IMR-90 (cell line): ENCODE data around the gene DGKZ. TPM values are rescaled to one million over a fixed set of nuclear protein-coding genes. Genes with fewer than 3 reads are reported as not detected.

Experiments
- ATAC-seq: fragments of 200-7000 bp; cut with Tn5 transposase; 2 replicates; pipeline ENCODE4 v1.9.1; 2020; ENCODE audit warnings: low read depth, mild to moderate bottlenecking, moderate library complexity
- BruUV-seq: library from RNA; stranded (reverse); fragments of 400-500 nt; replicated peaks from 2 replicates; lab custom pipeline; 2021; lab: Mats Ljungman, UMichigan
- CTCF ChIA-PET: fragments of 300-600 bp; formaldehyde crosslinking; extraction: SDS; loops from one replicate; lab custom pipeline; 2021; ENCODE audit warnings: antibody characterized with exemption; lab: Yijun Ruan, JAX
- POLR2A ChIA-PET: fragments of 300-600 bp; sonication (Branson Sonifier 250); formaldehyde crosslinking; loops from one replicate; lab custom pipeline; 2022; ENCODE audit warnings: antibody characterized with exemption; ENCODE audit not compliant: unreplicated experiment; lab: Charles Lee
- DNase-seq: peaks from one replicate; pipeline ENCODE4 v3.0.0; 2013
- H2AFZ ChIP-seq: replicated peaks from 2 replicates; pipeline ENCODE3; 2013; ENCODE audit warnings: low read length, mild to moderate bottlenecking; ENCODE audit not compliant: poor library complexity
- H2AK5ac ChIP-seq: 2 replicates; pipeline ENCODE4 v1.6.1; 2013; ENCODE audit warnings: low read depth, low read length, inconsistent platforms
- H2AK9ac ChIP-seq: replicated peaks from 2 replicates; pipeline ENCODE3; 2013; ENCODE audit warnings: mild to moderate bottlenecking, low read depth, low read length, moderate library complexity; ENCODE audit not compliant: poor library complexity
- H2BK120ac ChIP-seq: 2 replicates; pipeline ENCODE4 v1.6.1; 2013; ENCODE audit warnings: low read depth, low read length, inconsistent platforms
- H2BK15ac ChIP-seq: 3 replicates; pipeline ENCODE4 v1.6.1; 2013; ENCODE audit warnings: low read depth, low read length, inconsistent platforms
- H2BK20ac ChIP-seq: 2 replicates; pipeline ENCODE4 v1.6.1; 2013; ENCODE audit warnings: low read depth, mild to moderate bottlenecking, inconsistent platforms, low read length, moderate library complexity
- H2BK5ac ChIP-seq: 2 replicates; pipeline ENCODE4 v1.6.1; 2013; ENCODE audit warnings: mild to moderate bottlenecking, low read depth, low read length, inconsistent platforms; ENCODE audit not compliant: poor library complexity, severe bottlenecking
- H3K14ac ChIP-seq: replicated peaks from 2 replicates; pipeline ENCODE4 v1.6.1; 2013; ENCODE audit warnings: low read depth, low read length, inconsistent platforms
- H3K18ac ChIP-seq: 2 replicates; pipeline ENCODE4 v1.6.1; 2013; ENCODE audit warnings: low read depth, low read length, control low read depth
- H3K23ac ChIP-seq: 2 replicates; pipeline ENCODE4 v1.6.1; 2013; ENCODE audit warnings: low read depth, low read length, inconsistent platforms
- H3K27ac ChIP-seq: 2 replicates; pipeline ENCODE4 v1.5.1; 2013; ENCODE audit warnings: mild to moderate bottlenecking, control low read depth, low read length; ENCODE audit not compliant: insufficient read depth
- H3K27me3 ChIP-seq: 2 replicates; pipeline ENCODE4 v1.6.1; 2013; ENCODE audit warnings: low read length; ENCODE audit not compliant: control insufficient read depth, insufficient read depth
- H3K36me3 ChIP-seq: 2 replicates; pipeline ENCODE4 v1.6.1; 2013; ENCODE audit warnings: low read length, mixed read lengths; ENCODE audit not compliant: control insufficient read depth, insufficient read depth
- H3K4ac ChIP-seq: 2 replicates; pipeline ENCODE4 v1.6.1; 2013; ENCODE audit warnings: low read depth, low read length, inconsistent platforms
- H3K4me1 ChIP-seq: 2 replicates; pipeline ENCODE4 v1.6.1; 2013; ENCODE audit warnings: low read length, mixed read lengths; ENCODE audit not compliant: control insufficient read depth, insufficient read depth
- H3K4me2 ChIP-seq: 2 replicates; pipeline ENCODE4 v1.6.1; 2013; ENCODE audit warnings: low read depth, mild to moderate bottlenecking, control low read depth, low read length, moderate library complexity
- H3K4me3 ChIP-seq: 2 replicates; pipeline ENCODE4 v1.5.1; 2013; ENCODE audit warnings: low read depth, mild to moderate bottlenecking, control low read depth, low read length, moderate library complexity; ENCODE audit not compliant: insufficient read depth
- H3K56ac ChIP-seq: 2 replicates; pipeline ENCODE4 v1.6.1; 2013; ENCODE audit warnings: low read length, inconsistent platforms; ENCODE audit not compliant: insufficient read depth; ENCODE audit errors: extremely low read depth
- H3K79me1 ChIP-seq, 2 experiments: 2 replicates each; pipeline ENCODE4 v1.6.1; 2013; ENCODE audit warnings: low read length in 2 of 2, inconsistent platforms in 1 of 2, low read depth in 1 of 2
- H3K9ac ChIP-seq: 2 replicates; pipeline ENCODE4 v1.6.1; 2013; ENCODE audit warnings: low read depth, low read length, control low read depth
- H3K9me1 ChIP-seq: 2 replicates; pipeline ENCODE4 v1.6.1; 2013; ENCODE audit warnings: low read length, inconsistent platforms; ENCODE audit not compliant: insufficient read depth
- H3K9me3 ChIP-seq: 2 replicates; pipeline ENCODE4 v1.6.1; 2013; ENCODE audit warnings: low read length; ENCODE audit not compliant: control insufficient read depth, insufficient read depth
- H4K20me1 ChIP-seq: 2 replicates; pipeline ENCODE4 v1.6.1; 2013; ENCODE audit warnings: low read length, inconsistent platforms; ENCODE audit not compliant: insufficient read depth
- H4K5ac ChIP-seq: 2 replicates; pipeline ENCODE4 v1.6.1; 2013; ENCODE audit warnings: mild to moderate bottlenecking, low read depth, low read length, control low read depth
- H4K8ac ChIP-seq, 2 experiments: 2 replicates each; pipeline ENCODE4 v1.6.1; 2013; ENCODE audit warnings: low read depth in 2 of 2, low read length in 2 of 2, control low read depth in 1 of 2, inconsistent platforms in 1 of 2
- H4K91ac ChIP-seq: 2 replicates; pipeline ENCODE4 v1.6.1; 2013; ENCODE audit warnings: low read depth, low read length, inconsistent platforms; ENCODE audit not compliant: insufficient read depth
- BHLHE40 ChIP-seq: fragments of 150-350 bp; IDR thresholded peaks from 2 replicates; pipeline ENCODE4 v1.6.1; 2016; ENCODE audit warnings: mild to moderate bottlenecking, low read depth, low read length
- CEBPB ChIP-seq: IDR thresholded peaks from 2 replicates; pipeline ENCODE4 v1.6.1; 2012; ENCODE audit warnings: low read depth, low read length, improper control_type of control experiment
- CHD1 ChIP-seq: IDR thresholded peaks from 2 replicates; pipeline ENCODE4 v1.6.1; 2012; ENCODE audit warnings: low read depth, low read length, improper control_type of control experiment
- ELK1 ChIP-seq: fragments of 150-350 bp; IDR thresholded peaks from 2 replicates; pipeline ENCODE4 v1.6.1; 2016; ENCODE audit warnings: low read depth, mild to moderate bottlenecking, low read length, moderate library complexity, borderline replicate concordance
- MAFK ChIP-seq: IDR thresholded peaks from 2 replicates; pipeline ENCODE4 v1.6.1; 2012; ENCODE audit warnings: low read depth, low read length, improper control_type of control experiment
- MAZ ChIP-seq: IDR thresholded peaks from 2 replicates; pipeline ENCODE4 v1.6.1; 2012; ENCODE audit warnings: low read depth, mild to moderate bottlenecking, low read length, improper control_type of control experiment, moderate library complexity, borderline replicate concordance
- MXI1 ChIP-seq: IDR thresholded peaks from 2 replicates; pipeline ENCODE4 v1.6.1; 2012; ENCODE audit warnings: low read depth, mild to moderate bottlenecking, low read length, moderate library complexity, borderline replicate concordance
- NFE2L2 ChIP-seq: fragments of 150-350 bp; IDR thresholded peaks from 2 replicates; pipeline ENCODE4 v1.6.1; 2016; ENCODE audit warnings: low read depth, mild to moderate bottlenecking, low read length
- POLR2A ChIP-seq: IDR thresholded peaks from 2 replicates; pipeline ENCODE4 v1.6.1; 2012; ENCODE audit warnings: mild to moderate bottlenecking, low read depth, low read length
- RAD21 ChIP-seq: IDR thresholded peaks from 2 replicates; pipeline ENCODE4 v1.6.1; 2012; ENCODE audit warnings: low read length, improper control_type of control experiment
- RCOR1 ChIP-seq: IDR thresholded peaks from 2 replicates; pipeline ENCODE4 v1.6.1; 2012; ENCODE audit warnings: mild to moderate bottlenecking, low read length, improper control_type of control experiment; ENCODE audit not compliant: insufficient replicate concordance
- RFX5 ChIP-seq: IDR thresholded peaks from 2 replicates; pipeline ENCODE4 v1.8.0; 2012; ENCODE audit warnings: low read depth, mild to moderate bottlenecking, low read length, moderate library complexity
- SMC3 ChIP-seq: fragments of 150-350 bp; IDR thresholded peaks from 2 replicates; pipeline ENCODE4 v1.6.1; 2016; ENCODE audit warnings: low read depth, mild to moderate bottlenecking, antibody characterized with exemption, low read length, moderate library complexity
- WGBS, 2 experiments: methylation state at CpG; one replicate each; pipeline versions ENCODE4 v1.1.5 to v1.1.7; 2013; ENCODE audit warnings: missing lambda C conversion rate in 2 of 2; ENCODE audit not compliant: insufficient read length in 1 of 2; ENCODE audit errors: extremely low coverage in 2 of 2; 5-methylcytosine and 5-hydroxymethylcytosine counted together
- dilution Hi-C: fragments of 300-500 bp; cut with HindIII; formaldehyde crosslinking; loops from one replicate; pipeline ENCODE4 v1.14.3; 2018; ENCODE audit warnings: low sequenced_read_pairs; ENCODE audit not compliant: unreplicated experiment
- in situ Hi-C: fragments of 300-500 bp; cut with MboI; formaldehyde crosslinking; loops from 3 replicates; pipeline ENCODE4 v1.14.3; 2019; ENCODE audit warnings: low sequenced_read_pairs, inconsistent platforms, mixed read lengths
- intact Hi-C: fragments of 100-400 bp; cut with micrococcal nuclease; formaldehyde crosslinking; loops from 2 replicates; pipeline ENCODE4 v1.10.0; 2022
- polyA plus RNA-seq, 3 experiments: library from polyadenylated mRNA; depleted of rRNA; stranded (reverse); fragments of >200 nt; gene quantifications; 2 replicates each; pipeline ENCODE4 v1.2.3, GENCODE V29; 2012; ENCODE audit warnings: low replicate concordance in 1 of 3
- total RNA-seq: library from RNA; depleted of rRNA; stranded (reverse); fragments of >200 nt; gene quantifications from 2 replicates; pipeline ENCODE4 v1.2.3, GENCODE V29; 2012
- TF ChIP-seq, protein P1 (sequence below): fragments of 150-350 bp; IDR thresholded peaks from 2 replicates; pipeline ENCODE4 v1.6.1; 2017; ENCODE audit warnings: mild to moderate bottlenecking, antibody characterized with exemption, low read length, low read depth

The DGKZ gene
- total and polyA plus RNA-seq, 2 of the 4 experiments (the other 2 are of a cell fraction): 46.8 to 62.0 TPM

GRCh38 chr11:46350695-46351094 lies 3.4 kb downstream of the DGKZ start (continued):
- TF ChIP-seq CEBPB (no peak), RAD21 (no peak), RCOR1 (no peak)

DNA sequence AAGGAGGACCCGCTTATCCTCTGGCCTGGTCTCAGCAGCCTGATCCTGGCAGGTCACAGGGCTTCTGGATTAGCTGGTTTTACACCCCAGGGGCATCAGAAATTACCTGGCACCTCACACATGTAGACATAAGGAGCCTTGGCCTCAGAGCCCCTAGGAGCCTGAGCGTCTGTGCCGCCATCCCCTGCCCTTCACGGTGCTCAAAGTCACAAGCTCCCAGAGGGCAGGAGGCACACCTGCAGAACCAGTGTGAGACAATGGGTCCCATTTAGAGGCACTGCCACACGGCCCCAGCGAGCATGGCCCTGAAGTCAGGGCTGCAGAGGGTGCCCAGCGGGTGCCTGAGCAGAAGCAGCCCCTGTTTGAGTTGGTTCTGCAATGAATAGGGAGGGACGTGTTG lies 3.9 kb downstream of the DGKZ start:
- Histone ChIP-seq H4K20me1 (peaks cover 31% of the 10 kb centered on the region), H3K79me1 (peaks cover 21 to 81% of the 10 kb centered on the region in 2 experiments), H3K4me2 (no peak overlapping the region), H3K4me3 (no peak overlapping the region), H2BK15ac (no peak overlapping the region), H3K27me3 (no peaks in the 10 kb centered on the region), H2AFZ (no peak overlapping the region), H2AK5ac (no peak overlapping the region), H3K4me1 (peaks cover 19% of the 10 kb centered on the region), H2AK9ac (no peak overlapping the region), H3K36me3 (no peaks in the 10 kb centered on the region), H3K9ac (no peak overlapping the region), H3K14ac (no peak overlapping the region), H3K18ac (no peak overlapping the region), H4K5ac (no peak overlapping the region), H3K9me1 (peaks cover 7% of the 10 kb centered on the region), H2BK20ac (no peak overlapping the region), H3K27ac (no peak overlapping the region), H3K9me3 (no peaks in the 10 kb centered on the region), H4K8ac (no peak overlapping the region), H3K56ac (no peak overlapping the region), H2BK5ac (no peak overlapping the region), H4K91ac (no peak overlapping the region), H3K23ac (no peak overlapping the region), H2BK120ac (no peak overlapping the region), H3K4ac (no peak overlapping the region)
- dilution Hi-C loops (no loop called here), intact Hi-C loops (no loop called here), in situ Hi-C loops (no loop called here)
- ATAC-seq (no peak), DNase-seq (no peak)
- WGBS, 2 experiments: 80% methylated on average over 2 of the region's 8 CpGs; no CpG with 5 or more reads in 1 of the 2 experiments
- ChIA-PET POLR2A (no interaction called here), CTCF (no interaction called here)
- no TSS peak for BruUV-seq
- TF ChIP-seq MAFK: no peak
- TF ChIP-seq, protein P1, sequence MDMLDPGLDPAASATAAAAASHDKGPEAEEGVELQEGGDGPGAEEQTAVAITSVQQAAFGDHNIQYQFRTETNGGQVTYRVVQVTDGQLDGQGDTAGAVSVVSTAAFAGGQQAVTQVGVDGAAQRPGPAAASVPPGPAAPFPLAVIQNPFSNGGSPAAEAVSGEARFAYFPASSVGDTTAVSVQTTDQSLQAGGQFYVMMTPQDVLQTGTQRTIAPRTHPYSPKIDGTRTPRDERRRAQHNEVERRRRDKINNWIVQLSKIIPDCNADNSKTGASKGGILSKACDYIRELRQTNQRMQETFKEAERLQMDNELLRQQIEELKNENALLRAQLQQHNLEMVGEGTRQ: no peak
- no peak for TF ChIP-seq SMC3
- TF ChIP-seq ELK1: no peak
- TF ChIP-seq BHLHE40: no peak
- no peak for TF ChIP-seq CEBPB
- no peak for TF ChIP-seq MXI1
- no peak for TF ChIP-seq NFE2L2
- no peak for TF ChIP-seq POLR2A
- TF ChIP-seq RAD21: no peak
- no peak for TF ChIP-seq RFX5
- no peak for TF ChIP-seq RCOR1
- no peak for TF ChIP-seq CHD1
- no peak for TF ChIP-seq MAZ
